Glutamatergic neuron (in vitro differentiated cells): ENCODE data around the gene LUM. TPM values are rescaled to one million over a fixed set of nuclear protein-coding genes. Genes with fewer than 3 reads are reported as not detected.

Experiments
- DNase-seq: peaks from one replicate; pipeline ENCODE4 v3.0.0; 2022
- H3K27ac Mint-ChIP-seq: one replicate; pipeline ENCODE4 v1.8.0; 2020; ENCODE audit warnings: mild to moderate bottlenecking, mixed read lengths, inconsistent platforms; ENCODE audit not compliant: unreplicated experiment
- H3K27me3 Mint-ChIP-seq: one replicate; pipeline ENCODE4 v1.8.0; 2020; ENCODE audit warnings: mild to moderate bottlenecking, moderate library complexity, mixed read lengths, inconsistent platforms; ENCODE audit not compliant: unreplicated experiment
- H3K36me3 Mint-ChIP-seq: one replicate; pipeline ENCODE4 v1.8.0; 2020; ENCODE audit warnings: mild to moderate bottlenecking, mixed read lengths, inconsistent platforms; ENCODE audit not compliant: unreplicated experiment
- H3K4me1 Mint-ChIP-seq: one replicate; pipeline ENCODE4 v1.8.0; 2020; ENCODE audit warnings: mild to moderate bottlenecking, low read depth, mixed read lengths, inconsistent platforms; ENCODE audit not compliant: unreplicated experiment
- H3K4me3 Mint-ChIP-seq: one replicate; pipeline ENCODE4 v1.8.0; 2020; ENCODE audit warnings: mild to moderate bottlenecking, mixed read lengths, inconsistent platforms; ENCODE audit not compliant: unreplicated experiment
- H3K9me3 Mint-ChIP-seq: one replicate; pipeline ENCODE4 v1.8.0; 2020; ENCODE audit warnings: mild to moderate bottlenecking, moderate library complexity, mixed read lengths, inconsistent platforms; ENCODE audit not compliant: unreplicated experiment
- total RNA-seq: library from RNA; stranded (reverse); fragmentation: NEBNext Ultra II Directional; extraction: Animal tissue kit (Norgen Biotek cat#: 25700); gene quantifications from one replicate; pipeline ENCODE4 v1.2.1, GENCODE V29; 2021; ENCODE audit not compliant: unreplicated experiment
- TF ChIP-seq, protein P1 (sequence below): fragments of 200-600 bp; sonication (generic); IDR thresholded peaks from one replicate; pipeline ENCODE4 v1.5.0; 2021; ENCODE audit not compliant: partially characterized antibody, unreplicated experiment

LUM gene
- total RNA-seq, 1 donor from 2014 or later, result not detected

DNA sequence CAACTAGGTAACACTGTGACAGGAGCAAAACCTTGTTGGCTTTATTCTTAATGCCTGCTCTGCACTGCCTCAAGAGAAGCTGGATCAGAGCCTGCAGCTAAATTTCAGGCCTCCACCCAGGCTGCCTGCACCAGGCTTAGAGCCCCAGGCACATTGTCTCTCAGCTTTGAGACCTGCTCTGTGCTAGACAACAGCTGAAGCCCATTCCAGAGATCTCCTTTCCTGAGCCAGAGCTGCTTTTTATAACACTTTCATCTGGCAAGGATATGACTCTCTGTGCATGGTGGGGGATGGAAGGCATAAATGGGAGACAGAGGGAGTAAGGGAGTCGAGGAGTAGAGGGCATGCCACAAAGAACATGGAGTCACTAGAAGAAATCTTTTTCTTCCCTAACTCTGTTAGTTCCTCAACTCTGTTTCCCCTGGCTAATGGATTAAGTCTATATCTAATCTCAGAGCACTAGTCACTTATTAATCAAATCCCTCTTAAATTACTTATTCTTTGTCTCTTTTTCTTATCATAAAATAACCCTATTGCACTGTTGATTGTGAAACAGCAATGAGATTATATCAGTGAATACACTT lies 27.1 kb upstream of the LUM start:
- H3K27ac Mint-ChIP-seq, result no peak overlapping the region

GRCh38 chr12:91133871-91134270 lies 22.6 kb upstream of the LUM start:
- Mint-ChIP-seq H3K36me3 (no peaks in the 10 kb centered on the region), H3K4me3 (no peak overlapping the region), H3K27me3 (no peaks in the 10 kb centered on the region), H3K27ac (no peak overlapping the region), H3K9me3 (no peaks in the 10 kb centered on the region), H3K4me1 (no peaks in the 10 kb centered on the region)
- no peak for DNase-seq
- TF ChIP-seq, protein P1, sequence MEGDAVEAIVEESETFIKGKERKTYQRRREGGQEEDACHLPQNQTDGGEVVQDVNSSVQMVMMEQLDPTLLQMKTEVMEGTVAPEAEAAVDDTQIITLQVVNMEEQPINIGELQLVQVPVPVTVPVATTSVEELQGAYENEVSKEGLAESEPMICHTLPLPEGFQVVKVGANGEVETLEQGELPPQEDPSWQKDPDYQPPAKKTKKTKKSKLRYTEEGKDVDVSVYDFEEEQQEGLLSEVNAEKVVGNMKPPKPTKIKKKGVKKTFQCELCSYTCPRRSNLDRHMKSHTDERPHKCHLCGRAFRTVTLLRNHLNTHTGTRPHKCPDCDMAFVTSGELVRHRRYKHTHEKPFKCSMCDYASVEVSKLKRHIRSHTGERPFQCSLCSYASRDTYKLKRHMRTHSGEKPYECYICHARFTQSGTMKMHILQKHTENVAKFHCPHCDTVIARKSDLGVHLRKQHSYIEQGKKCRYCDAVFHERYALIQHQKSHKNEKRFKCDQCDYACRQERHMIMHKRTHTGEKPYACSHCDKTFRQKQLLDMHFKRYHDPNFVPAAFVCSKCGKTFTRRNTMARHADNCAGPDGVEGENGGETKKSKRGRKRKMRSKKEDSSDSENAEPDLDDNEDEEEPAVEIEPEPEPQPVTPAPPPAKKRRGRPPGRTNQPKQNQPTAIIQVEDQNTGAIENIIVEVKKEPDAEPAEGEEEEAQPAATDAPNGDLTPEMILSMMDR, result no peak

More for the DNA sequence above, 27.1 kb upstream of the LUM start:
- Mint-ChIP-seq H3K9me3 (no peaks in the 10 kb centered on the region), H3K4me3 (no peak overlapping the region), H3K4me1 (no peaks in the 10 kb centered on the region), H3K36me3 (no peaks in the 10 kb centered on the region), H3K27me3 (peaks cover 3% of the 10 kb centered on the region)
- DNase-seq, result no peak
- TF ChIP-seq, protein P1, result no peak

- TF ChIP-seq, protein P1, result no peak
- Mint-ChIP-seq H3K4me3 (no peak overlapping the region), H3K27me3 (no peaks in the 10 kb centered on the region), H3K27ac (no peak overlapping the region), H3K9me3 (no peaks in the 10 kb centered on the region), H3K36me3 (no peaks in the 10 kb centered on the region), H3K4me1 (no peaks in the 10 kb centered on the region)
- no peak for DNase-seq
These were observed 18.5 kb upstream of the LUM start for GRCh38 chr12:91129662-91130362.

GRCh38 chr12:91127751-91128150 lies 16.5 kb upstream of the LUM start:
- Mint-ChIP-seq H3K4me3 (no peak overlapping the region), H3K4me1 (no peaks in the 10 kb centered on the region), H3K27ac (no peak overlapping the region), H3K36me3 (no peaks in the 10 kb centered on the region), H3K27me3 (no peaks in the 10 kb centered on the region), H3K9me3 (no peaks in the 10 kb centered on the region)
- TF ChIP-seq, protein P1, result no peak
- DNase-seq, result no peak

DNA sequence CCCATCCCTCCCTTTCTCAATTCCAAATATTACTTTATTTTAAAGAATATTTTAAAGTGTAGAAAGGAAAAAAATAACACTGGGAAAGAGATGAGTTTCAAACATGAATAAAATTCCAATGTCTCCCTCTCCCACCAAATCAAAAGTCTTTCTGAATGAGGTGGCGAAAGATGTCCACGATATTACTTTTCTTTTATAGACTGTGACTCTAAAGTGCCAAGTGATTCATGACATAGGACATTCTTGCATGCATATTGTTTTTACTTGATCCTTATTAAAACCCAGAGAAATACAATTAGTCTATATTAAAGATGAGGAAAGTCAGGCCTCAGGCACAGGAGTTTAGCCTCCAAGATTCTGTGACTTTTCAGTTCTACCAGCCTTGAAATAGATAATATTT lies 16.0 kb upstream of the LUM start:
- Mint-ChIP-seq H3K36me3 (no peaks in the 10 kb centered on the region), H3K27ac (no peak overlapping the region), H3K4me3 (no peak overlapping the region), H3K9me3 (no peaks in the 10 kb centered on the region), H3K27me3 (no peaks in the 10 kb centered on the region), H3K4me1 (no peaks in the 10 kb centered on the region)
- DNase-seq, result no peak
- TF ChIP-seq, protein P1, result no peak
